ENCODE measurements around the gene GPR26.

GPR26 gene, protein sequence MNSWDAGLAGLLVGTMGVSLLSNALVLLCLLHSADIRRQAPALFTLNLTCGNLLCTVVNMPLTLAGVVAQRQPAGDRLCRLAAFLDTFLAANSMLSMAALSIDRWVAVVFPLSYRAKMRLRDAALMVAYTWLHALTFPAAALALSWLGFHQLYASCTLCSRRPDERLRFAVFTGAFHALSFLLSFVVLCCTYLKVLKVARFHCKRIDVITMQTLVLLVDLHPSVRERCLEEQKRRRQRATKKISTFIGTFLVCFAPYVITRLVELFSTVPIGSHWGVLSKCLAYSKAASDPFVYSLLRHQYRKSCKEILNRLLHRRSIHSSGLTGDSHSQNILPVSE

DNA sequence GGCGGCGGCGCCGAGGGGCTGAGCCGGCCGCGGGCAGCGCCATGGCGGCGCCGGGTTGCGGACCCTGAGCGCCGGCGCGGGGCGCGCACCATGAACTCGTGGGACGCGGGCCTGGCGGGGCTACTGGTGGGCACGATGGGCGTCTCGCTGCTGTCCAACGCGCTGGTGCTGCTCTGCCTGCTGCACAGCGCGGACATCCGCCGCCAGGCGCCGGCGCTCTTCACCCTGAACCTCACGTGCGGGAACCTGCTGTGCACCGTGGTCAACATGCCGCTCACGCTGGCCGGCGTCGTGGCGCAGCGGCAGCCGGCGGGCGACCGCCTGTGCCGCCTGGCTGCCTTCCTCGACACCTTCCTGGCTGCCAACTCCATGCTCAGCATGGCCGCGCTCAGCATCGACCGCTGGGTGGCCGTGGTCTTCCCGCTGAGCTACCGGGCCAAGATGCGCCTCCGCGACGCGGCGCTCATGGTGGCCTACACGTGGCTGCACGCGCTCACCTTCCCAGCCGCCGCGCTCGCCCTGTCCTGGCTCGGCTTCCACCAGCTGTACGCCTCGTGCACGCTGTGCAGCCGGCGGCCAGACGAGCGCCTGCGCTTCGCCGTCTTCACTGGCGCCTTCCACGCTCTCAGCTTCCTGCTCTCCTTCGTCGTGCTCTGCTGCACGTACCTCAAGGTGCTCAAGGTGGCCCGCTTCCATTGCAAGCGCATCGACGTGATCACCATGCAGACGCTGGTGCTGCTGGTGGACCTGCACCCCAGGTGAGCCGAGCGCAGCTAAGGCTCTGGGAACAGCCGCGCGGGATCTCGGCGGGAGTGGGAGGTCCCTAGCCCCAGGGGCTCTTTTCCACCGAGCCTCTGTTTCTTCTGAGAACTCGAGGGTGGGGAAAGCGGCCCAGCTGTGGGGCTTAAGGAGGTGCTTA, at the start of gene GPR26:
Gene GPR26 (plus strand): TSS at position 38 of the 919 bp plus-strand sequence. CDS start 53 bp downstream, at position 91.
- CTCF ChIA-PET: no interaction called here

DNA sequence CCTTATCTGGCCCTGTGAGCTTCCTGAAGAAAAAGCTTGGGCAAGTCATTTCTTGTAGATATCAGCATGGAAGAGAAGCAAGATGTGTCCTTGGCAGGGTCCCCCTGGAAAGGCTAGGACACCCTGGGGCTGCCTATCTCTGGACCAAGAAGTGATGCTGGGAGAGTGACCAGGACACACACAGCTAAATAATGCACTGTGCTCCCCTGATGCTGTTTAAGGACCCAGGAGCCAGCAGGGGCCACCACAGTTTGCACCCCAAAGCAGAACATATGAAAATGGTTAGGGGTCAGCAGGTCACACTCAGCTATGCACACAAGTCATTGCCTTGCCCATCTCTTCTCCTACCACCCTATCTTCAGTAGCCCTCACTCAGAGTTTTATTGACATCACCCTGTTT, 47.9 kb upstream of the GPR26 start:
- ChIA-PET POLR2A (no interaction called here), CTCF (no interaction called here)
- TF ChIP-seq, protein P1, sequence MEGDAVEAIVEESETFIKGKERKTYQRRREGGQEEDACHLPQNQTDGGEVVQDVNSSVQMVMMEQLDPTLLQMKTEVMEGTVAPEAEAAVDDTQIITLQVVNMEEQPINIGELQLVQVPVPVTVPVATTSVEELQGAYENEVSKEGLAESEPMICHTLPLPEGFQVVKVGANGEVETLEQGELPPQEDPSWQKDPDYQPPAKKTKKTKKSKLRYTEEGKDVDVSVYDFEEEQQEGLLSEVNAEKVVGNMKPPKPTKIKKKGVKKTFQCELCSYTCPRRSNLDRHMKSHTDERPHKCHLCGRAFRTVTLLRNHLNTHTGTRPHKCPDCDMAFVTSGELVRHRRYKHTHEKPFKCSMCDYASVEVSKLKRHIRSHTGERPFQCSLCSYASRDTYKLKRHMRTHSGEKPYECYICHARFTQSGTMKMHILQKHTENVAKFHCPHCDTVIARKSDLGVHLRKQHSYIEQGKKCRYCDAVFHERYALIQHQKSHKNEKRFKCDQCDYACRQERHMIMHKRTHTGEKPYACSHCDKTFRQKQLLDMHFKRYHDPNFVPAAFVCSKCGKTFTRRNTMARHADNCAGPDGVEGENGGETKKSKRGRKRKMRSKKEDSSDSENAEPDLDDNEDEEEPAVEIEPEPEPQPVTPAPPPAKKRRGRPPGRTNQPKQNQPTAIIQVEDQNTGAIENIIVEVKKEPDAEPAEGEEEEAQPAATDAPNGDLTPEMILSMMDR (IDR thresholded peaks at IDR 0.05; ENCODE audit: control extremely low read depth, extremely low read depth, low read depth, missing control alignments): no peak
- DNase-seq (ENCODE audit: extremely low spot score): no peak

More for the DNA sequence above, at the start of gene GPR26:
- POLR2A ChIA-PET: no interaction called here
- TF ChIP-seq, protein P1 (IDR thresholded peaks at IDR 0.05; ENCODE audit: control extremely low read depth, extremely low read depth, low read depth, missing control alignments): no peak
- DNase-seq (ENCODE audit: extremely low spot score): no peak

DNA sequence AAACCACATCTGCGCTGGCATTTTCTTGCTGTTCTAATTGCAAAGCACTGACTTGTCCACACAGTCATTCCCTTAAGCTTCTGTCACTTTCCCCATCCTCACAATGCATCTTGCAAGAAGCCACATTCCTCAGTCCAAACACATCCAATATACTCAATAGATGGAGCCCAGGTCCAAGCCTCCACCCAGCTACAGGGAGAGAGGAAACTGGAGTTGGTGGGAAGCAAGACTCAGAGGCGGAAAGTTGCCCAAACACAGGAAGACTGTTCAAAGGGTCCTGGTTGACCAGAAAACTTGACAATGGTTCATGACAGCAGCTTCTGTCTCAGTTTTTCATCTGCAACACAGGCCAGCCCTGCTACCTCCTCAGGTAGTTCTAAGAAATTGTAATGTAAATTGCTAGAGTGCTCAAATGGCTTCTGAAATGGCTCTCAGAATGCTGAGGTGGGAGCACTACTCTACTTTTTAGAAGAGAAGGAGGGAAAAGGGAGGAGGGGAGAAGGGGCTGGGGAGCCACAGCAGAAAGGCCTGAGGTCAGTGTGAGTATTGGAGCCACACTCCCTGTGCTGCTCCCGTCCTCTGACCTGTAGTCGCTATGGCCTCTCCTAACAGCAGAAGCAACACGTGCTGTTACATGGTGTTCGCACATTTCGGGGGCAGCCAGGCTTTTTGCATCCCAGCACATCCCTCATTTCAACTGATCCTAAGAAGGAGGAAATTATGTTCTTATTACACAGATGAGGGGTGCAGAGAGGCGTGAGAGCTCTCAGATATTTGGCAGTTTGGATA, 46.9 kb upstream of the GPR26 start:
- POLR2A ChIA-PET: no interaction called here
- no peak for DNase-seq (ENCODE audit: extremely low spot score)
- TF ChIP-seq, protein P1 (IDR thresholded peaks at IDR 0.05; ENCODE audit: control extremely low read depth, extremely low read depth, low read depth, missing control alignments): no peak
- CTCF ChIA-PET: interaction anchor here (1.3 kb wide), 1 partner anchor 375 kb away, joined by 4 read pairs; no protein-coding TSS in a partner anchor

DNA sequence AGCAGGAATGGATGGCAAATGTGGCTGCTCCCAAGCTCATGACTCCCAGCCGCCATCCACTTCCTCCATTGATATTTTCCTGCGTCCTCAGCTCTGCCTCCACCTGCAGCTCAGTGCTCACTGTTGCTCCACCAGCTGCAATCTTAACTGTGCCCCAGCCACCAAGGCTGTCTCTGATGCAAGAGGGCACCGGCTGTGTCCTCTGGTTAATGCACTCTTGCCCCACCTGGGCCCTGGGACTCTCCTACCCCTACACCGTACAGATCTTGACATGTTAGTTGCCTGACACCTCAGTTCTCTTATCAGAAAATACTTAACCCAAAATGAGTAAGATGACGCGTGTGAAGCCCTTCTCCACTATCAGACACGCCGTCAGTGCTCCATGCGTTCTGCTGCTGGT, 45.5 kb upstream of the GPR26 start:
- TF ChIP-seq, protein P1 (IDR thresholded peaks at IDR 0.05; ENCODE audit: control extremely low read depth, extremely low read depth, low read depth, missing control alignments): no peak
- DNase-seq (ENCODE audit: extremely low spot score): no peak
- ChIA-PET CTCF (no interaction called here), POLR2A (no interaction called here)

DNA sequence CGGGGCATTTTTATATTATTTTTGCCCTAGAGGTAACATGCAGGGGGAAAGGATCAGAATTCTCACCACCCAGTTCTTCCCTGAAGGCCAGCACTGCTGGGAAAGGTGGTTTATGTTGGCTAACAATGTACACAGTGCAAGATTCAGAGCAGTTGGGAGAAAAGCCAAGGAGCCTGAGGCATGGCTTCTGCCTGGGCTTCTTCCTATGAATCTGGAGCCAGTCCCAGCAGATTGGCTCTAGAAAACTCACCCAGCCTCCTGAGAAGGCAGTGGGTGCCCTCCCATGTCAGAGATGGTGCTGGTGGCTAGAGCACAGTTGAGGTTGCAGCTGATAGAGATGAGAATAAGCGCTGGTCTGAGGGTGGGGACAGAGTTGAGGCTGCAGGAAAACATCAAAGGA, 44.7 kb upstream of the GPR26 start:
- POLR2A ChIA-PET: no interaction called here
- CTCF ChIA-PET: no interaction called here
- DNase-seq (ENCODE audit: extremely low spot score): no peak
- TF ChIP-seq, protein P1 (IDR thresholded peaks at IDR 0.05; ENCODE audit: control extremely low read depth, extremely low read depth, low read depth, missing control alignments): no peak

DNA sequence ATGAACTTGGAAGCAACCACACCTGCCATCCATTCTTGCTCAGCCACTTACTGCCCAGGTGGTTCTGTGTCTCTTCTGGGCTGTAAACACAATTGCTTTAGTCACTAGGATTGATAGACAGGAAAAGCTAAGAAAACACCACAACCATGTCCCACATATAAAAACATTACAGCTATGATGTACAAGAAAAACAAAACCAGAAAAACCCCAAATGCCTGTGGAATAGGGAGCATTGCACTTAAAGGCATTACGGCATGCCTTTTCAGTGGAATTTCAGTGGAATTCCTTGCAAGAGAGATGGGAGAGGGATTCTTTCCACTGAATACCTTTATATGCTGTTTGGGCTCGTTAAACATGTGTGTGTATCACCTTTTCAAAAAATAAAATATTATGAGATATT, 44.2 kb upstream of the GPR26 start:
- CTCF ChIA-PET: no interaction called here
- TF ChIP-seq, protein P1 (IDR thresholded peaks at IDR 0.05; ENCODE audit: control extremely low read depth, extremely low read depth, low read depth, missing control alignments): no peak
- POLR2A ChIA-PET: no interaction called here
- no peak for DNase-seq (ENCODE audit: extremely low spot score)

Measured in GM10248 (cell line).